ENCODE measurements around the gene OLFML2A. TPM values are rescaled to one million over a fixed set of nuclear protein-coding genes. Genes with fewer than 3 reads are reported as not detected.

Gene OLFML2A
- total and polyA plus RNA-seq, 2 of the 13 experiments (the other 11 are each of a cell fraction or from before 2014, with no cell fraction given), result 0.01 to 0.02 TPM

DNA sequence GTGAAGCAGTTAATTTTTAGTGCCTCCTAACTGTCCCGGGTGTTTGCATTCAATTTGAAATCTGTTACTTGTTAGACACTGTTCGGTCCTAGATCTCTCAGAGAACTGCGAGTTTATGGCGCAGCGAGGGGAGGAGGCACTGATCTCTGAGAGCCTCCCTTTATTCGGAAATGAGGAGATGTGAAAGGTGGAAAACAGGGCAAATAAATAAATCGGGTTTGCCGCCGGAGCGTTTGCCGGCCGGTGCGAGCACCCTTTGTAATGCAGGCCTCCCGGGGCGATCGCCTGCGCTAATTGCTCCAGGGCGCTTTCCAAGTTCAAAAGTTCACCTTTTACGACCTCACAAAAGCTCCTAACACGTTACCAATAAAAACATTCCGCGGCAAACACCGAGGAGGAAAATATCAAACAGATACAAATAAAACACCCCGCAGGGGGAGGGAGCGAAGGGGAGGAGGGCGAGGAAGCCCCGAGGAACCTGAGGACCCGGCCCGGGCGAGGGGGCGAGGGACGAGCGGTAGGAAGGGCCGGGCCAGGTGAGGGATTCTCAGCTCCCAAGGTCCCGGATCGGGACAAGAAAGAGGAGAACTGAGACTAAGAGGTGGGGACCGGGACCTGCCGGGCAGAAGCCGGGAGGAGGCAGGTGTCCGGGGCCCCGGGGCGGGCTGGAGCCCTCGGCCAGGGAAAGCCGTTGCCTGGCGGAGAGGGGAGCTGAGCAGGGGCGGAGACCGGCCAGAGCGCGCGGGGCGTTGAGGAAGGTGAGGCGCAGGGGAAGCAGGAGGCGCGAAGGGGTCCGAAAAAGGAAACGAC, 7.2 kb upstream of the OLFML2A start (continued):
- TF ChIP-seq, protein P1, sequence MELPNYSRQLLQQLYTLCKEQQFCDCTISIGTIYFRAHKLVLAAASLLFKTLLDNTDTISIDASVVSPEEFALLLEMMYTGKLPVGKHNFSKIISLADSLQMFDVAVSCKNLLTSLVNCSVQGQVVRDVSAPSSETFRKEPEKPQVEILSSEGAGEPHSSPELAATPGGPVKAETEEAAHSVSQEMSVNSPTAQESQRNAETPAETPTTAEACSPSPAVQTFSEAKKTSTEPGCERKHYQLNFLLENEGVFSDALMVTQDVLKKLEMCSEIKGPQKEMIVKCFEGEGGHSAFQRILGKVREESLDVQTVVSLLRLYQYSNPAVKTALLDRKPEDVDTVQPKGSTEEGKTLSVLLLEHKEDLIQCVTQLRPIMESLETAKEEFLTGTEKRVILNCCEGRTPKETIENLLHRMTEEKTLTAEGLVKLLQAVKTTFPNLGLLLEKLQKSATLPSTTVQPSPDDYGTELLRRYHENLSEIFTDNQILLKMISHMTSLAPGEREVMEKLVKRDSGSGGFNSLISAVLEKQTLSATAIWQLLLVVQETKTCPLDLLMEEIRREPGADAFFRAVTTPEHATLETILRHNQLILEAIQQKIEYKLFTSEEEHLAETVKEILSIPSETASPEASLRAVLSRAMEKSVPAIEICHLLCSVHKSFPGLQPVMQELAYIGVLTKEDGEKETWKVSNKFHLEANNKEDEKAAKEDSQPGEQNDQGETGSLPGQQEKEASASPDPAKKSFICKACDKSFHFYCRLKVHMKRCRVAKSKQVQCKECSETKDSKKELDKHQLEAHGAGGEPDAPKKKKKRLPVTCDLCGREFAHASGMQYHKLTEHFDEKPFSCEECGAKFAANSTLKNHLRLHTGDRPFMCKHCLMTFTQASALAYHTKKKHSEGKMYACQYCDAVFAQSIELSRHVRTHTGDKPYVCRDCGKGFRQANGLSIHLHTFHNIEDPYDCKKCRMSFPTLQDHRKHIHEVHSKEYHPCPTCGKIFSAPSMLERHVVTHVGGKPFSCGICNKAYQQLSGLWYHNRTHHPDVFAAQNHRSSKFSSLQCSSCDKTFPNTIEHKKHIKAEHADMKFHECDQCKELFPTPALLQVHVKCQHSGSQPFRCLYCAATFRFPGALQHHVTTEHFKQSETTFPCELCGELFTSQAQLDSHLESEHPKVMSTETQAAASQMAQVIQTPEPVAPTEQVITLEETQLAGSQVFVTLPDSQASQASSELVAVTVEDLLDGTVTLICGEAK (IDR thresholded peaks at IDR 0.05), result no peak
- TF ChIP-seq, protein P1 (CRISPR knock-in tag; IDR thresholded peaks at IDR 0.05), result 0 out of 2 replicates have a peak, but pooled peaks have one; percentile 30
- TF ChIP-seq ZSCAN29 (CRISPR knock-in tag; conservative IDR thresholded peaks at IDR 0.05), result peak; percentile 98
- no peak for TF ChIP-seq PRPF4 (IDR thresholded peaks at IDR 0.05; ENCODE audit: low read depth, low read length, poor library complexity, severe bottlenecking)
- TF ChIP-seq U2AF2 (IDR thresholded peaks at IDR 0.05; ENCODE audit: low read depth, low read length), result no peak
- TF ChIP-seq, protein P2, sequence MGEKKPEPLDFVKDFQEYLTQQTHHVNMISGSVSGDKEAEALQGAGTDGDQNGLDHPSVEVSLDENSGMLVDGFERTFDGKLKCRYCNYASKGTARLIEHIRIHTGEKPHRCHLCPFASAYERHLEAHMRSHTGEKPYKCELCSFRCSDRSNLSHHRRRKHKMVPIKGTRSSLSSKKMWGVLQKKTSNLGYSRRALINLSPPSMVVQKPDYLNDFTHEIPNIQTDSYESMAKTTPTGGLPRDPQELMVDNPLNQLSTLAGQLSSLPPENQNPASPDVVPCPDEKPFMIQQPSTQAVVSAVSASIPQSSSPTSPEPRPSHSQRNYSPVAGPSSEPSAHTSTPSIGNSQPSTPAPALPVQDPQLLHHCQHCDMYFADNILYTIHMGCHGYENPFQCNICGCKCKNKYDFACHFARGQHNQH (CRISPR knock-in tag; IDR thresholded peaks at IDR 0.05), result peak; percentile 58; the same call in 1 of the 2 replicates
- no peak for TF ChIP-seq BORCS8-MEF2B (CRISPR knock-in tag; IDR thresholded peaks at IDR 0.05)
- TF ChIP-seq, protein P3, sequence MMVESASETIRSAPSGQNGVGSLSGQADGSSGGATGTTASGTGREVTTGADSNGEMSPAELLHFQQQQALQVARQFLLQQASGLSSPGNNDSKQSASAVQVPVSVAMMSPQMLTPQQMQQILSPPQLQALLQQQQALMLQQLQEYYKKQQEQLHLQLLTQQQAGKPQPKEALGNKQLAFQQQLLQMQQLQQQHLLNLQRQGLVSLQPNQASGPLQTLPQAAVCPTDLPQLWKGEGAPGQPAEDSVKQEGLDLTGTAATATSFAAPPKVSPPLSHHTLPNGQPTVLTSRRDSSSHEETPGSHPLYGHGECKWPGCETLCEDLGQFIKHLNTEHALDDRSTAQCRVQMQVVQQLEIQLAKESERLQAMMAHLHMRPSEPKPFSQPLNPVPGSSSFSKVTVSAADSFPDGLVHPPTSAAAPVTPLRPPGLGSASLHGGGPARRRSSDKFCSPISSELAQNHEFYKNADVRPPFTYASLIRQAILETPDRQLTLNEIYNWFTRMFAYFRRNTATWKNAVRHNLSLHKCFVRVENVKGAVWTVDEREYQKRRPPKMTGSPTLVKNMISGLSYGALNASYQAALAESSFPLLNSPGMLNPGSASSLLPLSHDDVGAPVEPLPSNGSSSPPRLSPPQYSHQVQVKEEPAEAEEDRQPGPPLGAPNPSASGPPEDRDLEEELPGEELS (CRISPR knock-in tag; IDR thresholded peaks at IDR 0.05), result peak; percentile 44; the same call in 1 of the 2 replicates
- TF ChIP-seq, protein P4, sequence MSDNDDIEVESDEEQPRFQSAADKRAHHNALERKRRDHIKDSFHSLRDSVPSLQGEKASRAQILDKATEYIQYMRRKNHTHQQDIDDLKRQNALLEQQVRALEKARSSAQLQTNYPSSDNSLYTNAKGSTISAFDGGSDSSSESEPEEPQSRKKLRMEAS (IDR thresholded peaks at IDR 0.05), result peak; percentile 24; the same call in 1 of the 2 replicates
- TF ChIP-seq HIVEP1 (CRISPR knock-in tag; IDR thresholded peaks at IDR 0.05), result no peak; the same call in 1 of the 2 replicates
- TF ChIP-seq, protein P5, sequence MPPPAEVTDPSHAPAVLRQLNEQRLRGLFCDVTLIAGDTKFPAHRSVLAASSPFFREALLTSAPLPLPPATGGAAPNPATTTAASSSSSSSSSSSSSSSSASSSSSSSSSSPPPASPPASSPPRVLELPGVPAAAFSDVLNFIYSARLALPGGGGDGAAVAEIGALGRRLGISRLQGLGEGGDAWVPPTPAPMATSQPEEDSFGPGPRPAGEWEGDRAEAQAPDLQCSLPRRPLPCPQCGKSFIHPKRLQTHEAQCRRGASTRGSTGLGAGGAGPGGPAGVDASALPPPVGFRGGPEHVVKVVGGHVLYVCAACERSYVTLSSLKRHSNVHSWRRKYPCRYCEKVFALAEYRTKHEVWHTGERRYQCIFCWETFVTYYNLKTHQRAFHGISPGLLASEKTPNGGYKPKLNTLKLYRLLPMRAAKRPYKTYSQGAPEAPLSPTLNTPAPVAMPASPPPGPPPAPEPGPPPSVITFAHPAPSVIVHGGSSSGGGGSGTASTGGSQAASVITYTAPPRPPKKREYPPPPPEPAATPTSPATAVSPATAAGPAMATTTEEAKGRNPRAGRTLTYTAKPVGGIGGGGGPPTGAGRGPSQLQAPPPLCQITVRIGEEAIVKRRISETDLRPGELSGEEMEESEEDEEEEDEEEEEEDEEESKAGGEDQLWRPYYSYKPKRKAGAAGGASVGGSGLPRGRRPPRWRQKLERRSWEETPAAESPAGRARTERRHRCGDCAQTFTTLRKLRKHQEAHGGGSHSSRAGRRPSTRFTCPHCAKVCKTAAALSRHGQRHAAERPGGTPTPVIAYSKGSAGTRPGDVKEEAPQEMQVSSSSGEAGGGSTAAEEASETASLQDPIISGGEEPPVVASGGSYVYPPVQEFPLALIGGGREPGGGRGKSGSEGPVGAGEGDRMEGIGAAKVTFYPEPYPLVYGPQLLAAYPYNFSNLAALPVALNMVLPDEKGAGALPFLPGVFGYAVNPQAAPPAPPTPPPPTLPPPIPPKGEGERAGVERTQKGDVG (CRISPR knock-in tag; IDR thresholded peaks at IDR 0.05; ENCODE audit: borderline replicate concordance), result no peak; the same call in 1 of the 2 replicates
- TF ChIP-seq ZNF891 (CRISPR knock-in tag; IDR thresholded peaks at IDR 0.05), result 0 out of 2 replicates have a peak, but pooled peaks have one; percentile 51

Measured in HepG2 (cell line).